ENCODE results near the gene CAPN8. TPM values are rescaled to one million over a fixed set of nuclear protein-coding genes. Genes with fewer than 3 reads are reported as not detected.

Gene CAPN8
- total and polyA plus RNA-seq, 2 donors from 2014 or later: 0.84 to 56.1 TPM

DNA sequence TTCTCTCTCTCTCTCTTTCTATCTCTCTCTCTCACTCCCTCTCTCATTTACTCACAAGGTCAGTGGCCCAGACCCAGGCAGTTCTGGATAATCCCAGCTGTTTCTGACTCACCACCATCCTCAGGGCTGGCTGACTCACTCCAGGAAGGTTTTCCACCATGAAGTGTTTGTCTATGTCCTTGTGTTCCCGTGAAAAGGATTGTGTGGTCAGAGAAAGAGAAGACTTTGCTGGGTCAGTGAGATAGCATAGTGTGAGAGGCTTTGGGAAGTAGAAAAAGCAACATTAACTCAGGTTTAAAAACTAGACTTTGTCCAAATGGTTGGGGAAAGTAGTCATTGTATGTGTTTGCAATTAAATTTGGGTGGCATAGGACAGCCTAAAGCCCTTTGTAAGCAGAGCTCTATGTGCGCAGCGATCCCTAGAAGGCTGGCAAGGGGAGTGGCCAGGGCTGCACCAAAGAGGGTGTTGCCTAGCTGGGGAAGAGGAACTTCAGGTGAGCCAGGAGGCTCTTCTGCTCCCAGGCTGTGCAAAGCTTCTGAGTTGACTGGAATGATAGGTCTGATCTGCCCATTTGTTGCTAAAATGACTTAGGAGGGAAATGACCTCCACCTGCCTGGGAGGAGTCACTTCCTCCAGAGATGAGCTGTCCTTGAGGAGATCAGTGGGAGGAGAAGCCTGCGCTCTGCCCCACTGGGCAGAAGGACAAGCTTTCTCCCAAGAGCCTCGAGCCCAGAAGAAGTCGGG, 41.9 kb upstream of the CAPN8 start:
- Histone ChIP-seq H3K27me3 (ENCODE audit: control insufficient read depth, insufficient read depth, low read length) (no peaks in the 10 kb centered on the region), H3K4me1 (ENCODE audit: control insufficient read depth in 2 of 3, insufficient read depth in 2 of 3, low read depth in 1 of 3, low read length in 3 of 3) (peaks cover 0 to 14% (median 3%) of the 10 kb centered on the region in 3 donors), H3K9ac (ENCODE audit: low read length in 3 of 3) (peak overlapping the region in 1 of 3 donors; percentile 5), H3K36me3 (ENCODE audit: control insufficient read depth in 2 of 3, insufficient read depth in 3 of 3, low read length in 3 of 3) (no peaks in the 10 kb centered on the region), H3K27ac (ENCODE audit: low read depth in 2 of 2, low read length in 2 of 2) (peak overlapping the region; percentile 61 to 68), H3K4me3 (ENCODE audit: low read length in 3 of 3) (no peak overlapping the region), H3K9me3 (ENCODE audit: control insufficient read depth in 2 of 3, insufficient read depth in 1 of 3, low read length in 3 of 3) (no peaks in the 10 kb centered on the region)
- TF ChIP-seq, protein P1, sequence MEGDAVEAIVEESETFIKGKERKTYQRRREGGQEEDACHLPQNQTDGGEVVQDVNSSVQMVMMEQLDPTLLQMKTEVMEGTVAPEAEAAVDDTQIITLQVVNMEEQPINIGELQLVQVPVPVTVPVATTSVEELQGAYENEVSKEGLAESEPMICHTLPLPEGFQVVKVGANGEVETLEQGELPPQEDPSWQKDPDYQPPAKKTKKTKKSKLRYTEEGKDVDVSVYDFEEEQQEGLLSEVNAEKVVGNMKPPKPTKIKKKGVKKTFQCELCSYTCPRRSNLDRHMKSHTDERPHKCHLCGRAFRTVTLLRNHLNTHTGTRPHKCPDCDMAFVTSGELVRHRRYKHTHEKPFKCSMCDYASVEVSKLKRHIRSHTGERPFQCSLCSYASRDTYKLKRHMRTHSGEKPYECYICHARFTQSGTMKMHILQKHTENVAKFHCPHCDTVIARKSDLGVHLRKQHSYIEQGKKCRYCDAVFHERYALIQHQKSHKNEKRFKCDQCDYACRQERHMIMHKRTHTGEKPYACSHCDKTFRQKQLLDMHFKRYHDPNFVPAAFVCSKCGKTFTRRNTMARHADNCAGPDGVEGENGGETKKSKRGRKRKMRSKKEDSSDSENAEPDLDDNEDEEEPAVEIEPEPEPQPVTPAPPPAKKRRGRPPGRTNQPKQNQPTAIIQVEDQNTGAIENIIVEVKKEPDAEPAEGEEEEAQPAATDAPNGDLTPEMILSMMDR (IDR thresholded peaks at IDR 0.05; ENCODE audit: borderline replicate concordance, extremely low read depth, insufficient read depth): no peak
- FAIRE-seq (no peak), DNase-seq (peak in 3 of 5 donors; percentile 39 to 84 (median 55))
- intact Hi-C loops (cut with DNase I): no loop called here

DNA sequence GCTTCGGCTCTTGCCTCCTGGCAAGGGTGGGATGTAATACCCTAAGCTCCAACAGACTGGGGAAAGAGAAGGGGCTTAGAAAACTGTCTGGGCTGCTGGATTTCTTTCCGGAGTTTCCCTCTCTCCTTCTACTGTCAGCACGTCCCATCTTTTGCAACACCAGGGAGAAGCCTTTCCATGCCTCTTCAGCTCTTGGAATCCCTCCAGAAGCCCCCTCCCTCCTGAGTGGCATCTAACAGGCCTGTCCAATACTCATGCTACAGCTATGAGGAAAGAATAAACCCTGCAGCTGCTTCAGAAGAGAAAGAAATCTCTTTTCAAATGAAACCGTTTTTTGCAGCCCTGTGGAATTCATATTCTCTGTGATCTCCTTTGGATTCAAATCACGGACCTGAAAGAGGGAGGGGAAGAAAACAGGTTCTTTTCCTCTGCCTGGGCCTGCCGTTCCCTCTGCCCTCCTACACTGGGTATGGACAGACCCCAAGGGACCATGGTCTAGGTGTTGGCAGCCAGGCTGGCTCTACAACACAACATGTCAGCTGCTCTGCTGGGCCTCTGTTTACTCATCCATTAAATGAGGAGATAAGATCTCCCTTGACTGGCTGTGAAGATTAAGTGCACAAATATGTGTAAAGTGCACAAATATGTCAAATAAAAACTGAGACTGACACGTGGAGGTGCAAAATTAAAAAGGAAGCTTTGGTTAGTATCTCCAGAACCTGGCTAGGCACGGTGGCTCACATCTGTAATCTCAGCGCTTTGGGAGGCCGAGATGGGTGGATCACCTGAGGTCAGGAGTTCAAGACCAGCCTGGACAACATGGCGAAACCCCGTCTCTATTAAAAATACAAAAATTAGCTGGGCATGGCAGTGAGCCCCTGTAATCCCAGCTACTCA, 40.8 kb upstream of the CAPN8 start:
- TF ChIP-seq, protein P1 (IDR thresholded peaks at IDR 0.05; ENCODE audit: borderline replicate concordance, extremely low read depth, insufficient read depth): no peak
- intact Hi-C loops (cut with DNase I): no loop called here
- peaks cover 0 to 12% (median 3%) of the 10 kb centered on the region in 3 donors for H3K4me1 ChIP-seq (ENCODE audit: control insufficient read depth in 2 of 3, insufficient read depth in 2 of 3, low read depth in 1 of 3, low read length in 3 of 3)
- no peaks in the 10 kb centered on the region for H3K27me3 ChIP-seq (ENCODE audit: control insufficient read depth, insufficient read depth, low read length)
- no peaks in the 10 kb centered on the region for H3K36me3 ChIP-seq (ENCODE audit: control insufficient read depth in 2 of 3, insufficient read depth in 3 of 3, low read length in 3 of 3)
- H3K9ac ChIP-seq (ENCODE audit: low read length in 3 of 3): peak overlapping the region in 1 of 3 donors; percentile 30
- DNase-seq (peak in 2 of 5 donors; percentile 41 to 45), FAIRE-seq (no peak)
- peak overlapping the region; percentile 33 to 50 for H3K27ac ChIP-seq (ENCODE audit: low read depth in 2 of 2, low read length in 2 of 2)
- H3K9me3 ChIP-seq (ENCODE audit: control insufficient read depth in 2 of 3, insufficient read depth in 1 of 3, low read length in 3 of 3): no peaks in the 10 kb centered on the region
- no peak overlapping the region for H3K4me3 ChIP-seq (ENCODE audit: low read length in 3 of 3)

DNA sequence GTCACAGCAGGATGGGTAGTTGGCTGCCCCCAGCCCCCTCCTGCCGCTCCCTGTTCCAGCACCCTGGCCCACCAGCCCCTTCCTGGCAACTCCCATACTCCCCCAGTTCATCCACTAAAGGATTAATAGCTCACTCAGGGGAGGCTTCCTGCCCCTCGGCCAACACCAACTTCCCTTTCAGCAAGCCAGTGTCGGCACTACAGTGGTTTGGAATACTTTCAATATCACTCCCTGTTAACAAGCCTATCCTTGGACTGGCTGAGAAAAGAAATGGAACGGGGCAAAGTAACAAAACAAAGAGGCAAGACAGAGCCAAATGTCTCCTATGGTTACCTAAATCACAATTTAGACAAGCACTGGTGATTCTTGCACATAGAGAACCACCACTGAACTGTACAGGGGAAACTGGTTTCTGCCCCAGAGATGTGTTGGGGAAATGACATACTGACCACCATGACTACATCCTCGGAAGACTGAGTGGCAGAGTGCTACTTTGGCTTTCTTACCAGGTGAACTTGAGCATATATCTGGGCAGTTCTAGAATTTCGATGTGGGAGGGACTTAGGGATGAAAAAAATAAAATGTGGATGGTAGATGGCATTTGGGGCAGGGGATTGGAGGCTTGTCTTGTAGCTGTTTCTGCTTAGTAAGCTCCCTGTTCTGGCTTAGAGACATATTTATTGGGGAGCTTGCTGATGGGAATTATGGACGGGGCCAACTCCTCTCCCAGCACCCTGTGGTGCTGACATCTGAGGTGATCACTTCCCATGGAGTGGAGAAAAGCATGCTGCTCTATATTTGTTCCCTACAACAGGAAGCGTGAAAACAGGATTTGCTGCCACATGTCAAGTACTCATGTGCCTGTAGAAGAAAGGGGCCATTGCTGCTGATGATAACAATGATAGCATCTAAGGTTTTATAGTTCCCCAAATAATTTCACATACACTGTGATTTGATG, 39.7 kb upstream of the CAPN8 start:
- Histone ChIP-seq H3K27me3 (ENCODE audit: control insufficient read depth, insufficient read depth, low read length) (no peaks in the 10 kb centered on the region), H3K9ac (ENCODE audit: low read length in 3 of 3) (peak overlapping the region in 1 of 3 donors; percentile 5), H3K4me3 (ENCODE audit: low read length in 3 of 3) (peak overlapping the region in 1 of 3 donors; percentile 18), H3K27ac (ENCODE audit: low read depth in 2 of 2, low read length in 2 of 2) (no peak overlapping the region), H3K36me3 (ENCODE audit: control insufficient read depth in 2 of 3, insufficient read depth in 3 of 3, low read length in 3 of 3) (no peaks in the 10 kb centered on the region), H3K4me1 (ENCODE audit: control insufficient read depth in 2 of 3, insufficient read depth in 2 of 3, low read depth in 1 of 3, low read length in 3 of 3) (peaks cover 0 to 12% (median 6%) of the 10 kb centered on the region in 3 donors), H3K9me3 (ENCODE audit: control insufficient read depth in 2 of 3, insufficient read depth in 1 of 3, low read length in 3 of 3) (no peaks in the 10 kb centered on the region)
- DNase-seq: peak in 3 of 5 donors; percentile 30 to 39 (median 33)
- TF ChIP-seq, protein P1 (IDR thresholded peaks at IDR 0.05; ENCODE audit: borderline replicate concordance, extremely low read depth, insufficient read depth): no peak
- intact Hi-C loops (cut with DNase I): no loop called here
- no peak for FAIRE-seq
